Right lobe of liver (tissue), 4 donors: ENCODE results near the gene SBK2.

Experiments used
- CTCF ChIP-seq, 4 donors: fragments of 200-600 bp in 3 of 4; fragments of 450-650 bp in 1 of 4; IDR thresholded peaks; one replicate each; pipeline versions ENCODE4 v1.5.1 to v1.8.0; 2016 to 2022; ENCODE audit warnings: antibody characterized with exemption in 4 of 4, mild to moderate bottlenecking in 2 of 4
- POLR2A ChIP-seq: fragments of 450-650 bp; IDR thresholded peaks from one replicate; pipeline ENCODE4 v1.6.1; 2017; ENCODE audit warnings: antibody characterized with exemption, mild to moderate bottlenecking
- donor health status: DM: no; HTN: no; CAD: no.
- donor health status: DM: no; HTN: no; CAD: no.
- donor health status: DM: no; HTN: yes; CAD: no.

GRCh38 chr19:55545443-55545842, 8.5 kb upstream of the SBK2 start, which contains the start of gene SBK3:
- TF ChIP-seq CTCF (IDR thresholded peaks at IDR 0.05) = no peak
- TF ChIP-seq POLR2A = no peak
